Suprapubic skin (tissue), 3 donors: ENCODE results near the gene SLC25A13.

ENCODE experiments used
- POLR2AphosphoS5 ChIP-seq, 3 donors: sonication (generic); formaldehyde crosslinking; IDR thresholded peaks; one replicate each; pipeline ENCODE4 v1.6.1; 2017; ENCODE audit warnings: antibody characterized with exemption in 3 of 3
- TF ChIP-seq, protein P1 (sequence below), 2 donors: fragments of 200-600 bp in 1 of 2; fragments of 450-650 bp in 1 of 2; sonication (generic) in 1 of 2; IDR thresholded peaks; one replicate each; pipeline ENCODE4 v1.5.1; 2016 to 2019; ENCODE audit warnings: antibody characterized with exemption in 2 of 2, mild to moderate bottlenecking in 1 of 2, moderate library complexity in 1 of 2

DNA sequence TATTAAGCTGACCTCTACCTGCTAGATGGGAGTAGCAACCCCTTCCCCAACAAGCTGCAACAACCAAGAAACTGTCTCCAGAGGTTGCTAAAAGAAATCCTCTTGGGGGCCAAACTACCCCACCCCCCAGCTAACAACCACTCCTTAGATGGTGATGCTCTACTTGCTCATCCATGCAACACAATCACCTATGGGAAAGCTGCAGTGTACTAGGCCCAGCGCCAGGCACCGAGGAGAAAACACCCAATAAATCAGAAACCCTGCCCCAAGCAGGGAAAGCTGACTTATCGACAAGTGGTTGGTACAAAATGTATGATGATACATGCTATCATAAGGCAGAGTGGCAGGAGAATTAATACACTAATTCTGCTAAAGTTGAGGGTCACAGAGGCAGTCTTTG lies 17.3 kb downstream of the SLC25A13 start:
- TF ChIP-seq POLR2AphosphoS5 (IDR thresholded peaks at IDR 0.05): no peak
- TF ChIP-seq, protein P1, sequence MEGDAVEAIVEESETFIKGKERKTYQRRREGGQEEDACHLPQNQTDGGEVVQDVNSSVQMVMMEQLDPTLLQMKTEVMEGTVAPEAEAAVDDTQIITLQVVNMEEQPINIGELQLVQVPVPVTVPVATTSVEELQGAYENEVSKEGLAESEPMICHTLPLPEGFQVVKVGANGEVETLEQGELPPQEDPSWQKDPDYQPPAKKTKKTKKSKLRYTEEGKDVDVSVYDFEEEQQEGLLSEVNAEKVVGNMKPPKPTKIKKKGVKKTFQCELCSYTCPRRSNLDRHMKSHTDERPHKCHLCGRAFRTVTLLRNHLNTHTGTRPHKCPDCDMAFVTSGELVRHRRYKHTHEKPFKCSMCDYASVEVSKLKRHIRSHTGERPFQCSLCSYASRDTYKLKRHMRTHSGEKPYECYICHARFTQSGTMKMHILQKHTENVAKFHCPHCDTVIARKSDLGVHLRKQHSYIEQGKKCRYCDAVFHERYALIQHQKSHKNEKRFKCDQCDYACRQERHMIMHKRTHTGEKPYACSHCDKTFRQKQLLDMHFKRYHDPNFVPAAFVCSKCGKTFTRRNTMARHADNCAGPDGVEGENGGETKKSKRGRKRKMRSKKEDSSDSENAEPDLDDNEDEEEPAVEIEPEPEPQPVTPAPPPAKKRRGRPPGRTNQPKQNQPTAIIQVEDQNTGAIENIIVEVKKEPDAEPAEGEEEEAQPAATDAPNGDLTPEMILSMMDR (IDR thresholded peaks at IDR 0.05): no peak
